IMR-90 (cell line): ENCODE data around the gene FFAR1. TPM values are rescaled to one million over a fixed set of nuclear protein-coding genes. Genes with fewer than 3 reads are reported as not detected.

ENCODE experiments used
- polyA plus RNA-seq, 3 experiments: library from polyadenylated mRNA; depleted of rRNA; stranded (reverse); fragments of >200 nt; gene quantifications; 2 replicates each; pipeline ENCODE4 v1.2.3, GENCODE V29; 2012; ENCODE audit warnings: low replicate concordance in 1 of 3
- total RNA-seq: library from RNA; depleted of rRNA; stranded (reverse); fragments of >200 nt; gene quantifications from 2 replicates; pipeline ENCODE4 v1.2.3, GENCODE V29; 2012
- TF ChIP-seq, protein P1 (sequence below): fragments of 150-350 bp; IDR thresholded peaks from 2 replicates; pipeline ENCODE4 v1.6.1; 2017; ENCODE audit warnings: mild to moderate bottlenecking, antibody characterized with exemption, low read length, low read depth

FFAR1 gene
- total and polyA plus RNA-seq, 2 of the 4 experiments (the other 2 are of a cell fraction): not detected

DNA sequence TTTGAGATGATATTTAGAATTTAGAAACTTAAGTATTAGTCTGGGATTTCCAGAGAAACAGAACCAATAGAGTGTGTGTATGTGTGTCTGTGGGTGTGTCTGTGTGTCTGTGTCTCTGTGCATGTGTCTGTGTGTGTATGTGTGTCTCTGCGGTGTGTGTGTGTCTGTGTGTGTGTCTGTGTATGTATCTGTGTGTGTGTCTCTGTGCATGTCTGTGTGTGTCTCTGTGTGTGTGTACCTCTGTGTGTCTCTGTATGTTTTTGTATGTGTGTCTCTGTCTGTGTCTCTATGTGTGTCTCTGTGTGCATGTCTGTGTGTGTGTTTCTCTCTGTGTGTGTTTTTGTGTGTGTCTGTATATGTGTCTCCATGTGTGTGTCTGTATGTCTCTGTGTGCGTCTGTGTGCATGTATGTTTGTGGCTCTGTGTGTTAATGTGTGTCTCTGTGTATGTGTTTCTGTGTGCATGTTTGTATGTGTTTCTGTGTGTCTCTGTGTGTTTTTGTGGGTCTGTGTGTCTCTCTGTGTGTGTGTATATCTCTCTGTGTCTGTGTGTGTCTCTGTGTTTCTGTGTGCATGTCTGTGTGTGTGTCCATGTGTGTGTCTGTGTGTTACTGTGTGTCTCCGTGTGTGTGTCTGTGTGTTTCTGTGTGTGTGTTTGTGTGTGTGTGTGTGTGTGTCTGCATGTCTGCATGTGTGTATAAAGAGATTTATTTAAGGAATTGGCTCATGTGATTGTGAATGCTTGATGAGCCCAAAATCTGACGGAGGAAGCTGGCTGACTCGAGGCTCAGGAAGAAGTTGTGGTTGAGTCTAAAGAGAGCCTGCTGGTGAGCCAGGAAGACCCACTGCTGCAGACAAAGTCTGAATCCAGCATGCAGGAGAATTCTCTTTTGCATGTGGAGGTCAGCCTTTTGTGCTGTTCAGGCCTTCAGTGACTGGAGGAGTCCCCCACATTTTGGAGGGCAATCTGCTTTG, 45.3 kb downstream of the FFAR1 start (continued):
- TF ChIP-seq, protein P1, sequence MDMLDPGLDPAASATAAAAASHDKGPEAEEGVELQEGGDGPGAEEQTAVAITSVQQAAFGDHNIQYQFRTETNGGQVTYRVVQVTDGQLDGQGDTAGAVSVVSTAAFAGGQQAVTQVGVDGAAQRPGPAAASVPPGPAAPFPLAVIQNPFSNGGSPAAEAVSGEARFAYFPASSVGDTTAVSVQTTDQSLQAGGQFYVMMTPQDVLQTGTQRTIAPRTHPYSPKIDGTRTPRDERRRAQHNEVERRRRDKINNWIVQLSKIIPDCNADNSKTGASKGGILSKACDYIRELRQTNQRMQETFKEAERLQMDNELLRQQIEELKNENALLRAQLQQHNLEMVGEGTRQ: no peak
